ENCODE data around the gene HSDL2.

Gene HSDL2

DNA sequence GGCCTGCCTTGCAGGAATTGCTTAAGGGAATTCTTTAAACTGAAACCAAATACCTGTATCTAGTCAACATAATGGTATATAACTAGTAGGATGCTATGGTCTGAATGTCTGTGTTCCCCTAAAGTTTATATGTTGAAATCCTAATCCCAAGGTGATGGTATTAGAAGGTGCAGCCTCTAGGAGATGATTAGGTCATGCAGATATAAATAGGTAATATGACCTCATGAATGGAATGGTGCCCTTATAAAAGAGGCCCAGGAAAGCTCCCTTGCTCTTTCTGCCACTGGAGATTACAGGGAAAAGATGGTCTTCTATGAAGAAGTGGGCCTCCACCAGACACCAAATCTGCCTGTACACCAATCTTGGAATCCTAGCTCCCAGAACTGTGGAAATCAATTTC is 99.3 kb downstream of the HSDL2 start:
- Histone ChIP-seq H3K4me2 (ENCODE audit: low read length) (no peak overlapping the region), H3K4ac (ENCODE audit: low read depth, low read length) (no peak overlapping the region), H3K14ac (ENCODE audit: low read length) (no peak overlapping the region), H4K8ac (ENCODE audit: low read depth, low read length) (no peak overlapping the region), H2AK5ac (ENCODE audit: low read length) (no peak overlapping the region), H2BK12ac (ENCODE audit: low read length) (no peak overlapping the region), H3K23ac (ENCODE audit: low read length) (no peak overlapping the region), H3K79me2 (ENCODE audit: control insufficient read depth, insufficient read depth, low read length, poor library complexity) (no peaks in the 10 kb centered on the region), H3K36me3 (ENCODE audit: control insufficient read depth in 1 of 2, insufficient read depth in 2 of 2, low read length in 2 of 2) (peaks cover 0 to 3% of the 10 kb centered on the region in 2 experiments), H3K4me1 (ENCODE audit: control insufficient read depth in 1 of 2, insufficient read depth in 2 of 2, low read length in 2 of 2) (no peaks in the 10 kb centered on the region), H3K27ac (ENCODE audit: low read depth, low read length) (no peak overlapping the region), H3K9me3 (ENCODE audit: insufficient read depth, low read depth, low read length) (no peaks in the 10 kb centered on the region), H4K91ac (ENCODE audit: low read depth, low read length) (no peak overlapping the region), H3K4me3 (ENCODE audit: low read depth, low read length) (no peak overlapping the region), H3K18ac (ENCODE audit: low read length) (no peak overlapping the region), H4K12ac (ENCODE audit: low read depth, low read length) (no peak overlapping the region), H2BK120ac (ENCODE audit: insufficient read depth, low read length, poor library complexity) (no peak overlapping the region), H2BK5ac (ENCODE audit: low read depth, low read length, poor library complexity) (no peak overlapping the region), H3K9ac (ENCODE audit: low read length) (no peak overlapping the region), H2AFZ (ENCODE audit: insufficient read depth, low read length, poor library complexity) (no peak overlapping the region), H3K79me1 (ENCODE audit: low read length) (no peaks in the 10 kb centered on the region), H3K27me3 (ENCODE audit: insufficient read depth, low read length) (no peaks in the 10 kb centered on the region)
- no peak for DNase-seq

DNA sequence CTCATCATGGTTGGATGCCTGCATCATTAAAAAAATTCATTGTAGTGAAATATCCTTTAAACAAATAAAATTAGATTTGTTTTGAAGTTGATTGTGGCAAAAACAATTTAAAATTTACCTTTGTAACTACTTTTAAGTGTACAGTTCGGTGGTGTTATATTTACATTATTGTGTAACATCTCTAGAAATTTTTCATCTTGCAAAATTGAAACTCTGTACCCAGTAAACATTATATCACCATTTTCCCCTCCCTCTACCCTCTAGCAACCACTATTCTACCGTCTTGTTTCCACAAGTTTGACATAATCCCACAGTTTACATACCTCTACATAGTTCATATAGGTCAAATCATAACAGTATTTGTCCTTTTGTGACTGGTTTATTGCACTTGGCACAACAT is 104.7 kb downstream of the HSDL2 start:
- H4K91ac ChIP-seq (ENCODE audit: low read depth, low read length), result no peak overlapping the region
- no peak overlapping the region for H3K18ac ChIP-seq (ENCODE audit: low read length)
- no peaks in the 10 kb centered on the region for H3K9me3 ChIP-seq (ENCODE audit: insufficient read depth, low read depth, low read length)
- no peak overlapping the region for H2BK5ac ChIP-seq (ENCODE audit: low read depth, low read length, poor library complexity)
- no peak overlapping the region for H4K8ac ChIP-seq (ENCODE audit: low read depth, low read length)
- H3K4me1 ChIP-seq (ENCODE audit: control insufficient read depth in 1 of 2, insufficient read depth in 2 of 2, low read length in 2 of 2), result peaks cover 3 to 5% of the 10 kb centered on the region in 2 experiments
- no CpG with 5 or more reads among the region's 2 CpGs for WGBS (ENCODE audit: extremely low coverage, insufficient coverage, insufficient read length)
- no peaks in the 10 kb centered on the region for H3K27me3 ChIP-seq (ENCODE audit: insufficient read depth, low read length)
- H3K4me2 ChIP-seq (ENCODE audit: low read length), result no peak overlapping the region
- H3K27ac ChIP-seq (ENCODE audit: low read depth, low read length), result no peak overlapping the region
- peaks cover 9% of the 10 kb centered on the region for H3K79me2 ChIP-seq (ENCODE audit: control insufficient read depth, insufficient read depth, low read length, poor library complexity)
- no peak overlapping the region for H2BK12ac ChIP-seq (ENCODE audit: low read length)
- H2AK5ac ChIP-seq (ENCODE audit: low read length), result no peak overlapping the region
- H2AFZ ChIP-seq (ENCODE audit: insufficient read depth, low read length, poor library complexity), result no peak overlapping the region
- H3K23ac ChIP-seq (ENCODE audit: low read length), result no peak overlapping the region
- no peak overlapping the region for H3K4ac ChIP-seq (ENCODE audit: low read depth, low read length)
- H4K12ac ChIP-seq (ENCODE audit: low read depth, low read length), result no peak overlapping the region
- peaks cover 9% of the 10 kb centered on the region for H3K79me1 ChIP-seq (ENCODE audit: low read length)
- H3K14ac ChIP-seq (ENCODE audit: low read length), result no peak overlapping the region
- no peaks in the 10 kb centered on the region for H3K36me3 ChIP-seq (ENCODE audit: control insufficient read depth in 1 of 2, insufficient read depth in 2 of 2, low read length in 2 of 2)
- no peak overlapping the region for H2BK120ac ChIP-seq (ENCODE audit: insufficient read depth, low read length, poor library complexity)
- no peak overlapping the region for H3K4me3 ChIP-seq (ENCODE audit: low read depth, low read length)
- no peak for DNase-seq
- no peak overlapping the region for H3K9ac ChIP-seq (ENCODE audit: low read length)

DNA sequence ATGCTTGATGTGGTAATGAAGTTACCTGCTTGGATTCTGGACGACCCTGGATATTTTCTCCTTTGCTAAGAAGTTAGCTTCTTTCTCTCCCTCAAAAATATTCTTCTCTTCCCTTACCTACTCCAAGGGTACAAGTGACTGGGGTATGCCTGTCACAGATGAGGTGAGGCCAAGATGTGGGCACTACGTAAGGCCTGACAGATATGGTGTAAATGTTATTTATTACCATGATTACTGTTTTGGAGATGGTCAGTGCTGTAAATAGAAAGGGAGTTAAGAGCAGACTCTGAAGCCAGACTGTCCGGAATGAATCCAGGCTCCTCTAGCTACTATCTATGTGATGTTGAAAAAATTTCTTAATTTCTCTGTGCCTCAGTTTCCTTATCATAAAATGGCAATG is 105.7 kb downstream of the HSDL2 start:
- Histone ChIP-seq H4K91ac (ENCODE audit: low read depth, low read length) (no peak overlapping the region), H2AFZ (ENCODE audit: insufficient read depth, low read length, poor library complexity) (no peak overlapping the region), H3K79me2 (ENCODE audit: control insufficient read depth, insufficient read depth, low read length, poor library complexity) (peaks cover 9% of the 10 kb centered on the region), H4K8ac (ENCODE audit: low read depth, low read length) (no peak overlapping the region), H3K18ac (ENCODE audit: low read length) (no peak overlapping the region), H4K12ac (ENCODE audit: low read depth, low read length) (no peak overlapping the region), H2BK12ac (ENCODE audit: low read length) (no peak overlapping the region), H3K27me3 (ENCODE audit: insufficient read depth, low read length) (no peaks in the 10 kb centered on the region), H2BK5ac (ENCODE audit: low read depth, low read length, poor library complexity) (no peak overlapping the region), H3K9me3 (ENCODE audit: insufficient read depth, low read depth, low read length) (no peaks in the 10 kb centered on the region), H3K23ac (ENCODE audit: low read length) (no peak overlapping the region), H3K4me3 (ENCODE audit: low read depth, low read length) (no peak overlapping the region), H2BK120ac (ENCODE audit: insufficient read depth, low read length, poor library complexity) (no peak overlapping the region), H3K4me1 (ENCODE audit: control insufficient read depth in 1 of 2, insufficient read depth in 2 of 2, low read length in 2 of 2) (peaks cover 3 to 5% of the 10 kb centered on the region in 2 experiments), H3K36me3 (ENCODE audit: control insufficient read depth in 1 of 2, insufficient read depth in 2 of 2, low read length in 2 of 2) (no peaks in the 10 kb centered on the region), H3K4ac (ENCODE audit: low read depth, low read length) (no peak overlapping the region), H2AK5ac (ENCODE audit: low read length) (no peak overlapping the region), H3K9ac (ENCODE audit: low read length) (no peak overlapping the region), H3K27ac (ENCODE audit: low read depth, low read length) (no peak overlapping the region), H3K4me2 (ENCODE audit: low read length) (no peak overlapping the region), H3K79me1 (ENCODE audit: low read length) (peaks cover 9% of the 10 kb centered on the region), H3K14ac (ENCODE audit: low read length) (no peak overlapping the region)
- WGBS (ENCODE audit: extremely low coverage, insufficient coverage, insufficient read length), result no CpG with 5 or more reads among the region's 3 CpGs
- no peak for DNase-seq

DNA sequence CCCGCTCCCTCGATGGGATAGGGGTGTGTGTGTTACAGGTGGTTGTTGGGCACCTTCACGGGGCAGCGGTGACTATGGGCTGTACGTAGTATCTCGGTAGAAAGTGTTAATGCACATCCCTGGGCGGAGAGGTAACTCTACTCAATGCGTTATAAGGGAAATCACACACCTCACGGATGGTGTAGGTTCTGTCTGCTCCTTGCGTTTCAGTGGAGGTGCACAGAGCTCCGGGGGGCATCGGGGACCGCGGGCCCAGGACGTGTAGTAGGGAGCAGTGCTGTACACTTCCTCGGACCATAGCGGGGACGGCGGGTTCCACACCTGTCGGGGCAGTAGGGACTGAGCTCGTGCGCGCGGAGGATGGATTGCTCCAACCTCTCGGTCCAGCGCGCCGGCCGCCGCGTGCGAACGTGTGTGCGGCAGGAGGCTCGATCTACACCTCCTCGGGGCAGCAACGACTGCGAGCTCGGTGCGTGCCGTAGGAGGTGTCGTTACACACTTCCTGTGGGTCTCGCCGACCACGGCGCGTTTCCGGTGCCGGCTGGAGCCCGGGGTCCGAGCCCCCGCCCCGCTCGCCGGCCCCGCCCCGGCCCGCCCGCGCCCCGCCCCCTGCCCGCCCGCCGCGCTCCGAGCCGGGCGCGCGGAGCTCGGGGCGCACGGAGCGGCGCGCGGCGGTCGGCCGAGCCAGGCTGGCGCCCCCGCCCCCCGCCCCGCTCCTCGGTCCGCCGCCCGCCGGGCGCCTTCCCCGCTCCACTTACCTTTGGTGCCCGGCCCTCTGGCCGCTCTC is 106.5 kb downstream of the HSDL2 start, which contains the start of gene KIAA1958:
TSS of gene KIAA1958 (plus strand) at position 607 of the 787 bp plus-strand sequence. CDS start 87,254 bp downstream, outside the sequence.
- Histone ChIP-seq H4K91ac (ENCODE audit: low read depth, low read length) (peak within 1 kb of the TSS; percentile 53), H2BK12ac (ENCODE audit: low read length) (peak within 1 kb of the TSS; percentile 29), H2AK5ac (ENCODE audit: low read length) (no peak within 1 kb of the TSS), H2BK120ac (ENCODE audit: insufficient read depth, low read length, poor library complexity) (peak within 1 kb of the TSS; percentile 12), H4K12ac (ENCODE audit: low read depth, low read length) (peak within 1 kb of the TSS; percentile 92), H3K27ac (ENCODE audit: low read depth, low read length) (peak within 1 kb of the TSS; percentile 77), H3K4me3 (ENCODE audit: low read depth, low read length) (peak within 1 kb of the TSS; percentile 95), H2AFZ (ENCODE audit: insufficient read depth, low read length, poor library complexity) (peak within 1 kb of the TSS; percentile 92), H3K9ac (ENCODE audit: low read length) (peak within 1 kb of the TSS; percentile 78), H3K36me3 (ENCODE audit: control insufficient read depth in 1 of 2, insufficient read depth in 2 of 2, low read length in 2 of 2) (no peaks in the 10 kb centered on the region), H3K4me1 (ENCODE audit: control insufficient read depth in 1 of 2, insufficient read depth in 2 of 2, low read length in 2 of 2) (peaks cover 3 to 5% of the 10 kb centered on the region in 2 experiments), H3K4ac (ENCODE audit: low read depth, low read length) (peak within 1 kb of the TSS; percentile 25), H3K79me2 (ENCODE audit: control insufficient read depth, insufficient read depth, low read length, poor library complexity) (peaks cover 12% of the 10 kb centered on the region), H3K14ac (ENCODE audit: low read length) (peak within 1 kb of the TSS; percentile 80), H3K79me1 (ENCODE audit: low read length) (peaks cover 9% of the 10 kb centered on the region), H3K4me2 (ENCODE audit: low read length) (peak within 1 kb of the TSS; percentile 97), H3K23ac (ENCODE audit: low read length) (no peak within 1 kb of the TSS), H3K9me3 (ENCODE audit: insufficient read depth, low read depth, low read length) (no peaks in the 10 kb centered on the region), H3K27me3 (ENCODE audit: insufficient read depth, low read length) (no peaks in the 10 kb centered on the region), H4K8ac (ENCODE audit: low read depth, low read length) (peak within 1 kb of the TSS; percentile 91), H3K18ac (ENCODE audit: low read length) (peak within 1 kb of the TSS; percentile 93), H2BK5ac (ENCODE audit: low read depth, low read length, poor library complexity) (peak within 1 kb of the TSS; percentile 32)
- WGBS (ENCODE audit: extremely low coverage, insufficient coverage, insufficient read length), result no CpG with 5 or more reads among the region's 93 CpGs
- DNase-seq, result peak; percentile 50 to 62
